Mammary epithelial cell (primary cell): ENCODE measurements around the gene EYS.
"Not testable (repeated sequence)": the region's sequence is repeated elsewhere in the genome, so short reads cannot be mapped to it uniquely, and the experiment has no call there.

Experiments
- CTCF ChIP-seq, 2 donors: IDR thresholded peaks in 1 of 2; conservative IDR thresholded peaks in 1 of 2; 2 replicates each; pipeline ENCODE4 v1.5.1; 2011 to 2012; ENCODE audit warnings: inconsistent platforms in 2 of 2, low read length in 2 of 2, mild to moderate bottlenecking in 2 of 2, control low read depth in 1 of 2, low read depth in 1 of 2; ENCODE audit not compliant: insufficient read depth in 1 of 2; ENCODE audit errors: extremely low read depth in 1 of 2
- EZH2 ChIP-seq: IDR thresholded peaks from 2 replicates; pipeline ENCODE4 v1.6.1; 2012; ENCODE audit warnings: low read length, inconsistent platforms, borderline replicate concordance

GRCh38 chr6:65483652-65484051, 223.4 kb downstream of the EYS start:
- not testable (repeated sequence) for TF ChIP-seq CTCF (conservative IDR thresholded peaks at IDR 0.05 in 1 of 2, IDR thresholded peaks at IDR 0.05 in 1 of 2; ENCODE audit: extremely low read depth in 1 of 2, insufficient read depth in 1 of 2, low read depth in 1 of 2, low read length in 2 of 2); EZH2
